ENCODE data around the gene ARSI.
"Not testable (repeated sequence)": the region's sequence is repeated elsewhere in the genome, so short reads cannot be mapped to it uniquely, and the experiment has no call there.

The ARSI gene

DNA sequence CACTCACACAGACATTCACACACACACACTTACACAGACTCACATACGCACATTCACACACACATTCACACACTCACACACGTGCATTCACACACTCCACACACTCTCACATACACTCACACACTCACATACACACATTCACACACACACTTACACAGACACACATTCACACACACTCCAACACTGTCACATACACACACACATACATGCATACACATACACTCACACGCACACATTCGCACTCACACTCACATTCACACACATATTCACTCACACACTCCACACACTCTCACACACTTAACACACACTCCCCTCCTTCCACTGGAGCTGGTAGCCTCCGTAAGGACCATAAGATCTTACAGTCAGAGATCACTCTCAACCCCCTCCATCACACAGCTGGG lies 39.3 kb downstream of the ARSI start:
- no peak for DNase-seq

DNA sequence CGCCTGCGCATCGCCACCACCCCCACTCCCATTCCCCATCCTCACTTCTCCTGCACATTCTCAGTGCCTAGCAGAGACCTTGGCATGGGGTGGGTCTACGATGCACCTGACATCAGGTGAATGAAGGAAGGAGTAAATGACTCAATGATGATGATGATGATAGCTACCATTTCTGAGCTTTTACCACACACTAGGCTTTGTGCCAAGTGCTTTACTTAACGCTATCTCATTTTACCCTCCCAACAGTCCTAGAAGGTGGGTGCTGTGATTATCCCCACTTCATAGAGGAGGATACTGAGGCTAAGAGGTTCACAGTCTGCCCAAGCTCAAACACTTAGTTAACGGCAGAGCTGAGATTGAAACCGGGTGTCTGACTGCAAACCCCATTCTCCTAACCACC lies 40.2 kb downstream of the ARSI start:
- no peak for DNase-seq

- no peak for DNase-seq
Measured at GRCh38 chr5:150261231-150261630, 41.5 kb downstream of the ARSI start.

- DNase-seq = no peak
Measured at GRCh38 chr5:150258130-150258529, 44.6 kb downstream of the ARSI start.

DNA sequence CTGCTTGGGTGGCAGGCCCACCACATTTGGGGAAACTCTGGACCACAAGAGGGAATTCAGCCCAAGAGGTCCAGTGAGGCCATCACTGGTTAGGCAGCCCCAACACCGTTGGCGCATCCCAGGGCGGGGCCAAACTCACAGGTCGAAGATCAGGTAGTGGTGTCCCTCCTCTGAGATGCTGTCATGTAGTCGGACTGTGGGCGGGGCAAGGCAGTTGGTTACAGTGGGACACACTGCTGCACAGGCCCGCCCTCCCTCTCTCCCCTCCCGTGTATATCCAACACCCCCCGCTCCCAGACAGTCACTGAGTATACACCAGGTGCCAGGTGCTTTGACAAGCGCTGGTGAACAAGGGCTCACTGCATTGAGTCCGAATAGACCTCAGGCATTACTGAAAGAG lies 45.3 kb downstream of the ARSI start:
- DNase-seq = no peak

DNA sequence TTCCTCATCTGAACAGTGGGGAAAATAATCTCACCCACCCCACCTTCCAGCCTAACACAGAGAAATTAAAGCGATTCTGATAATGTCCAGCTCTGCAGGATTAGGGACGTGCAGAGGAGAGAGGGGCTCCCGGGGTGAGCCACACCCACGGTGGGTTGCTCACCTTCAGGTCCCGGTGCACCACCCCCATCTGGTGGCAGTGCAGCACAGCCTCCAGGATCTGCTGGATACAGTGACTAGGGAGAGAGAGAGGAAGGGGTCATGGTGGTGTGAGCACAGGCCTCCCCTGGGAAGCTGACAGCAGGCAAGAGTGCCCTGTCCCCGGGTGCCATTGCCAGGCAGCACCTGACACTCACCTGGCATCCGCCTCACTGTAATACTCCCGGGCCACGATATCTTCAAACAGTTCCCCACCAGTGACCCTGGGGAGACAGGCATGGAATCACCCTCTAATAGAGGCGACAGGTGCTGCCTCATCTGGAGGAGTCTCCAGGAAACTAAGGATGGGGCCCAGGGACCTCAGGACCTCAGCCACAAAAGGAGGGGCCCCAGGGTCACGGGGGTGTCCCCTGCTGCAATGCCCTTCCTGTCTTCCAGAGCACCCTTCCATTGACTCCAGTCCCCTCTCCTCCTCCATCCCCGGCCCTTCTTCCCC lies 46.2 kb downstream of the ARSI start:
- no peak for DNase-seq

DNA sequence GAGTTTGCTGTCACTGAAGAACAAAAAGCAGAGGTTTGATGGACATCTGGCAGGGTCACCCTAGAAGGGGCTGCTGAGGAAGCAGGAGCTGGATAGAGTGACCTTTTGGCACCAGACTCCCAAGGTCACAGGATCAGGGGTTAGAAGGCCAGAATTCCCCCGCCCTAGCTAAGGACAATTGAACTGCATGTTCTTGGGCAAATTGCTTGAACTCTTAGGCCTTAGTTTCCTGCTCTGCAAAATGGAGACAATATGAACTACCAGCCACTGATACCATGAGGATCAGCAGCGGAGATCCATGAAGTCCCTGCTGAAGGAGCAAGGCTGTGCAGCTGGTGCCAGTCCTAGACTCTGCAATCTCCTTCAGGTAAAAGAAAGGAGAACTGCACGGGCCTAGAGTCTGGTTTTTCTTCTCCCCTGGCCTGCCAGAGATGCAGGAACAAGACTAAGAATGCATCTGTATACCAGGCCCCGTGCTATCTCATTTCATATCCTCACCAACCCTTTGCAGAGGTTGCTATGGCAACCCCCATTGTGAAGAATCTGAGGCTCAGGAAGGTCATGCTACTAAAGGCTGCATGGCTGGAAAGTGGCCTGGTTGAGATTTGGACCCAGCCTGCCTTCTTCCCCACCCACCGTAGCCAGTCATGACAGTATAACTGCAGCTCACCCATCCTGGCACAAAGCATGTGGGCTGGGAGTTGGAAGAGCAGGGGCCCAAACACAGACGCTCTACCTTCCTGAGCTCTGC lies 46.9 kb downstream of the ARSI start:
- no peak for DNase-seq

GRCh38 chr5:150254774-150255173 lies 47.9 kb downstream of the ARSI start:
- DNase-seq = no peak

DNA sequence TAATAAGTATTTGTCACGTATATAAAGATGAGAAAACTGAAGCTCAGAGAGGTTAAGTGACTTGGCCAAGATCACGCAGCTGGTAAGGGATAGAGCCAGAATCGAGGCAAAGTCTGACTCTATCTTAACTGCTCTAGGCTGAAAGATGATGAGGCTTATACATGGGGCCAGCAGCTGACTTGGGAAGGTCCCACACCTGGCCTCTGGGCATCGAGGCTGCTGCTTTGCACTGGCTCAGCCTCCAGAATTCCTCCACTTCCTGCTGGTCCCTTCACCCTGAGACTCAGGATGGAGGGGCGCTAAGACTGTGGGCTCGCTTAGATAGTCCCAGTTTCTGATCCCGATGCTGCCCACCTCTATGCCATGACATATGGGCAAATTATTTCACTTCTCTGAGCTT lies 48.3 kb downstream of the ARSI start:
- DNase-seq = no peak

- DNase-seq = no peak
Measured at GRCh38 chr5:150253416-150254208, 49.1 kb downstream of the ARSI start.

DNA sequence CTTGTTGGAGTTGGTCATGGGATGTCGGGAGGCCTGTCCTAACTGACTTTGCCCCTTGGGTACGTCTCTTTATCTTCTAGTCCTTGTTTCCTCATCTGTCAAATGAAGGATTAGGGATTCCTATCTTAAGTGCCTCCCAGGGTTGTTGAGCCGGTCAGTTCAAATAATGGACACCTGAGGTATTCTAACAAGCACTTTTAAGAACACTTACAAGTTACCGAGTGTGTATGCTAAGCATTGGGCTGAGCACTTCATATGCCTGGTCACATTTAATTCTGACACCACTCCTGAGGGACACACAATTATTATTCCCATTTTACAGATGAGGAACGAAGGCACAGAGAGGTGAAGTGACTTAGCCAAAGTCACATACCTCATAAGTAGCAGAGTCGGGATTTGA lies 50.2 kb downstream of the ARSI start:
- no peak for DNase-seq

GRCh38 chr5:150251504-150251903 lies 51.2 kb downstream of the ARSI start:
- no peak for DNase-seq

DNA sequence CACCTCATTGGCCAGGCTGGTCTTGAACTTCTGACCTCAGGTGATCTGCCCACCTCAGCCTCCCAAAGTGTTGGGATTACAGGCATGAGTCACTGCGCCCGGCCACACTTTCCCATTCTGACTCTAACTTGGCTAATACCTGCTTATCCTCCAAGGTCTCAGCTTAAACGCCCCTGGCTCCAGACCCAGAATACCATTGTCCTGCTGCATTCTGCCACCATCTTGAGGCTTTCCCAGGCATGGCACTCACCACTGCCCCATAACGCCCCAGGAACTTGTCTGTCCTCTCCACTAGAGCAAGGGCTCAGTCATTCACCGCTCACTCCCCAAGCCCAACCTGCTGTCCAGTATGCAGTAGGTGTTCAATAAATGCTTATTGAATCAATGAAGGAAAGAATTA lies 53.0 kb downstream of the ARSI start:
- DNase-seq = no peak

- no peak for DNase-seq
Measured at GRCh38 chr5:150248946-150249345, 53.8 kb downstream of the ARSI start.

- DNase-seq = not testable (repeated sequence)
Measured at GRCh38 chr5:150248493-150248892, 54.2 kb downstream of the ARSI start.

- DNase-seq = no peak
Measured at GRCh38 chr5:150247726-150248125, 55.0 kb downstream of the ARSI start.

DNA sequence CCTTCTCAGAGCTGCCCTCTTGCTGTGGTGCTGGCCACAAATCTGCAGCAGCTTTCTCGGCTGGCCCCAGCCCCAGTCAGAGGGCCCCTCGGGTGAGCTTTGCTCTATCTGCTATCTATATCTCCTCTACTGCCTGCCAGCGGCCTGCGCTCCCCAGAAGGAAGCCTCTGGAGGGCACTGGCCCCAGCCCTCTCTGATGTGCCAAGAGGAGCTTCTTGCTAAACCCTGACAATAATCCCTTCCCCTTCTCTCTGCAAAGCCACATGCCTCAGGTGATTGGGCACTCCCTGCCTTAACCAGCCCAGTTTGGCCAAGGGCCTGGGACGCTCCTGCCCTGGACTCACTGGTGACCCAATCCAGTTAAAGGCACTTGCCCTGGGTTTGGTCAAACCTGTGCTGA lies 55.9 kb downstream of the ARSI start:
- no peak for DNase-seq

DNA sequence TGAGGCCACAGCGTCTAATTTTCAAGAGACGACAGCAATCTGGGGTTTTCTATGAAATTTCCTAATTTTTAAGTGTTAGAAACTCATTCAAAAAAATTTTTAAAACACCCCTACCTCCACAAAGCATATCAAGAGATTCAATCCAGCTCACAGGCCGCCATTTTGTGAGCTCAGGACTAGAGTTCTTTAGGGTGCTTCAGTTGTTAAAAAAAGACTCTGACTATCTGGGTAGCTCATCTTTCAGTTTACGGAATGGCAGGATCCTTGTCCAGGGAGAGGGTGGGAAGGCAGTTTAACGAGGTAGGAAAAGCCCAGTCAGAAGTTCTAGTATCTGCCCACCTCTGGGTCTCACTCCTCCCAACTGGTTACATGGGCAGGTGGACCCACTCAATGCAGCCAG lies 56.3 kb downstream of the ARSI start:
- no peak for DNase-seq

Data from CD4-positive, alpha-beta T cell treated with Interleukin-1 beta for 1 hour (primary cell).